HG03442 (cell line): ENCODE results near the gene ATP2B3.
"Not testable (repeated sequence)": the region's sequence is repeated elsewhere in the genome, so short reads cannot be mapped to it uniquely, and the experiment has no call there.

Experiments
- ATAC-seq: cut with Tn5 transposase; IDR thresholded peaks from one replicate; pipeline ENCODE4 v1.9.1; 2021; ENCODE audit warnings: mild to moderate bottlenecking, moderate library complexity; ENCODE audit not compliant: unreplicated experiment

ATP2B3 gene

GRCh38 chrX:153592091-153592833 lies 74.8 kb downstream of the ATP2B3 start:
- no peak for ATAC-seq

GRCh38 chrX:153592966-153593688 lies 75.7 kb downstream of the ATP2B3 start:
- ATAC-seq = no peak

GRCh38 chrX:153593811-153594500 lies 76.5 kb downstream of the ATP2B3 start:
- ATAC-seq = no peak

GRCh38 chrX:153595387-153595786 lies 77.9 kb downstream of the ATP2B3 start:
- no peak for ATAC-seq

DNA sequence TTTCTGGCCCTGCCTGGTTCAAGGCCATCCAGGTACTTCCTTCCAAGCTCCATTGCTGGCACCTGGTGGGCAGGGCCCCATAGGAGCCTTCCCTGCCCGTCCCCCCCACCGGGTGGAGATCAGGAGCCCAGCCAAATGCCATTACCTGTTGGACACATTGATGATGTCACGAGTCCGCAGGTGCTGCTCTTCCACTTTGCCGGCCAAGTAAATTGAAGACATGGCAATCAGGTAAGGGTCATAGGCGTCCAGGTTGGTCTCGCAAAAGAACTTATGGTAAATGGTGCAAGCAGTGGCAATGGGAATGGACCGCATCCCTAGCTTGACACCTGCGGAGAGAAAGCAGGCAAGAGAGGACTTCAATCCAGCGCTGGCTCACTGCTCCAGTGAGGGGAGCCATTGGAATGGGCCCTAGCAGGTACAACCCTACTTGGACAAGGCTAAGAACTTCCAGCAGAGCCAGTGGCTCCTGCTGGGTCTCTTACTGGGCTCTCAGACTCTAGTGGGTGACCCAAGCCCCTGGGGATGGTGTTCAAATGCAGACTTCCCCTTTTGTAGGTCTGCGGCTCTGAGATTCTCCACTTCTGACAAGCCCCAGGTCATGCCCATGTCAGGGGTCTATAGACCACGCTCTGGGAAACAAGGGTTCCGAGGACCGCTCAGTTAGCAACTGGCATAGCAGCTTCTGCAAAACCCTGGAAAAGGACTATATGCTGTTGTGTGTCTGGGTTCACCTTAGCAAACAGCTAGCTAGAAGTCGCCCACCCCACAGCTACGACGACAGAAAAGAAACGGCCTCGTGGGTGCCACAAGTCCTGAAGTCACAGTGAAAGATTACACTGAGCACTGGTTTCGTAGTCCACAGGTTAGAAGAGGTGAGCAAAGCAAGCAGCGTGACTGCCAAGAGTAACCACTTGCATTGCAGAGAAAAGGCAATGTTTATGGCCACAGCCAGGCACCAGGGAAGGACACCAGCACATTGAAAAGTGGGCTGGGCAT lies 78.7 kb downstream of the ATP2B3 start:
- ATAC-seq = no peak

- no peak for ATAC-seq
Measured at GRCh38 chrX:153596981-153597750, 79.7 kb downstream of the ATP2B3 start.

- ATAC-seq = peak; percentile 46
Measured at GRCh38 chrX:153598541-153599191, 81.2 kb downstream of the ATP2B3 start, which contains the start of gene CCNQ. Gene CCNQ (minus strand): TSS chrX:153599139. CDS start chrX:153599073, 66 bp downstream.

DNA sequence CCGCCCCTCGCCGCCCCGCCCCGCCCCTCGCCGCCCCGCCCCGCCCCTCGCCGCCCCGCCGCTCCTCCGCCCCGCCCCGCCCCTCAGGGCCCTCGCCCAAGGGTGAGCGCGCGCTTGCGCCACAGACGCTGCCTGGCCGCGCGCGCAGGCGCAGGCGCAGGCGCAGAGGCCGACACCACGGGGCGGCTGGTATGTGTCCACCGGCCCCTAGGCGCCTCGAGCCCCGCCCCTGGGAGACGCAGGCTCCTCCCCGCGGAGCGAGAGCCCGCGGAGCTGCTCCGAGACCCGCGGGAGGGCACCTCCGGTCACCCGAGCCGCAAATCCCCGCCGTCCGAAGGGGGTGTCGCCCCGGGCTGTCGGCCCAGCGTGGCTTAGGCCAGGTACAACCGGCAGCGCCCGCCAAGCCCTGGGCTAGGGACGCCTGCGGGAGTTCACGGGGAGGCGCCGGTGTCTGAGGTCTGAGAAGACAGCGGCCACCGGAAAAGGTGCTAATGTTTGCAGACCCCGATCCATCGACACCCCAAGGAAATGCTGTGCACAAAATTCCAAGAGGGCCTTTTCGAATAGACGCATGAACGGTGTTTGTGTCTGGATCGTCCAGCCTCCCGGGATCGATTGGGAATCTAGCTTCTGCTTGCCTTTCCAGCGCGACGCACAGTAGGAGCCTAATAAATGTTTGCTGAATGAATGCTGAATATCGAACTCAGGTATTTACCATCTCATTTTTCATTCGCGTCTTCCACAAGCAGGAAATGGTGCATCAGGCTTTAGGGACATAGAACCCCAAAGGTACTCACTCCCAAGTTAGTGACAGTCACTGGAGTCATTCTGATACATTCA lies 82.0 kb downstream of the ATP2B3 start:
- ATAC-seq = peak; percentile 84

GRCh38 chrX:153600032-153600373 lies 82.6 kb downstream of the ATP2B3 start:
- no peak for ATAC-seq

- ATAC-seq = no peak
Measured at GRCh38 chrX:153600921-153601320, 83.5 kb downstream of the ATP2B3 start.

GRCh38 chrX:153601511-153602110 lies 84.2 kb downstream of the ATP2B3 start:
- ATAC-seq = no peak

- ATAC-seq = no peak
Measured at GRCh38 chrX:153602601-153603000, 85.2 kb downstream of the ATP2B3 start.

- no peak for ATAC-seq
Measured at GRCh38 chrX:153603131-153603656, 85.8 kb downstream of the ATP2B3 start.

- not testable (repeated sequence) for ATAC-seq
Measured at GRCh38 chrX:153604666-153605380, 87.4 kb downstream of the ATP2B3 start.

DNA sequence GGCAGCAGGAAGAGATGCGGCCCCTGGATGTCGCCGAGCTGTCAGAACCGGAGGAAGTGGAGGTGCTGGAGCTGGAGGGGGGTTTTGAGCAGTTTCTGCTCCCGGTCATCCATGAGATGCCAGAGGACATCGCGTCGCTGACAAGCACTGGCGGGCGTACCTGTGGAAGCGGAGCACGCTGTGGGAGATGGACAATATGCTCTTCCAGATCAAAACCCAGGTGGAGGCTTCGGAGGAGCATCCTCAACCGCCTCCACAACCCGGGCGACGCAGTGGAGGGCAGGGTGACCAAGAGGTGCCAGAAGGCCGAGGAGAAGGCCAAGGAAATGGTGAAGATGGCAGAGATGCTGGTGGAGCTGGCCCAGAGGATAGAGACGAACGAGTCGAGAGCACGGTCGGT lies 89.1 kb downstream of the ATP2B3 start:
- ATAC-seq = no peak

DNA sequence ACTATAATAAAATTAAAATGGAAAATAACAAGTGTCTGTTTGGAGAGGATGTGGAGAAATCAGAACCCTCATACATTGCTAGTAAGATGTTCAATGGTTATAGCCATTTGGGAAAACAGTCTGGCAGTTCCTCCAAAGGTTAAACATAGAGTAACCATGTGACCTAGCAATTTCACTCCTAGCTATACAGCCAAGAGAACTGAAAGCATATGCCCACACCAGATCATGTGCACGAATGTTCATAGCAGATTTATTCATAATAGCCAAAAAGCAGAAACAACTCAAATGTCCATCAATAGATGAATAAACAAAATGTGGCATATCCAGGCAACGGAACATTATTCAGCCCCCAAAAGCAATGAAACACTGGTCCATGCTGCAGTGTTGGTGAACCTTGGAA lies 90.9 kb downstream of the ATP2B3 start:
- ATAC-seq = no peak

GRCh38 chrX:153608806-153609205 lies 91.4 kb downstream of the ATP2B3 start:
- no peak for ATAC-seq
